LNCaP clone FGC (cell line): ENCODE measurements around the gene ATP8B4.

Source experiments
- DNase-seq: peaks from one replicate; pipeline ENCODE4 v3.0.0-alpha.2; 2011; ENCODE audit warnings: low read depth
- H3K4me3 ChIP-seq: 2 replicates; pipeline ENCODE4 v1.5.1; 2011; ENCODE audit warnings: mild to moderate bottlenecking, low read depth, low read length, control low read depth
- CTCF ChIP-seq: IDR thresholded peaks from 2 replicates; pipeline ENCODE4 v1.5.1; 2012; ENCODE audit warnings: mild to moderate bottlenecking; ENCODE audit not compliant: control insufficient read depth, insufficient read depth; ENCODE audit errors: extremely low read depth

The ATP8B4 gene

GRCh38 chr15:49915822-49916221 lies 203.2 kb downstream of the ATP8B4 start:
- no peak for DNase-seq

GRCh38 chr15:49908933-49909295 lies 210.1 kb downstream of the ATP8B4 start:
- DNase-seq, result no peak
- no peak for TF ChIP-seq CTCF
- H3K4me3 ChIP-seq, result no peak overlapping the region

More at GRCh38 chr15:49915822-49916221, 203.2 kb downstream of the ATP8B4 start:
- H3K4me3 ChIP-seq, result no peak overlapping the region
- TF ChIP-seq CTCF, result no peak

- DNase-seq, result no peak
- TF ChIP-seq CTCF, result no peak
- H3K4me3 ChIP-seq, result no peak overlapping the region
Measured at GRCh38 chr15:49908236-49908932, 210.6 kb downstream of the ATP8B4 start.

DNA sequence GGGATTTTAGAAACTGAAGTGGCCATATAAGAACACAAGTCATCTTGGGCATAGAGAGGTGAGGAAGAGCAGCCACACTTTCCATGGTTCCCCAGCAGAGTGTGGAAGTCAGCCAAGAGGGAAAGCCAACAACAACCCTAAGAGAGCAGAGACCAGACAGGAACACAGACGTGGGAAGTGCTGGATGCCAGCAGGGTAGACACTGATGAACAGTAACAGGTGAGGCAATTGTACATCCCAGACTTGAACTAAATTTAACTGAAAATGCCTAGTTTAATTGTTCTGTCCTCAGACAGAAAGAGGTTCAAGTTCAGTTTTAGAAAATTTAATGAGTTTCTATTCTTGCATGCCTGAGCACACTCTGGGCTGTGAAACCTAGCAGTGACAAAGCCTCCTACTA lies 212.1 kb downstream of the ATP8B4 start:
- no peak for TF ChIP-seq CTCF
- no peak for DNase-seq
- H3K4me3 ChIP-seq, result no peak overlapping the region

DNA sequence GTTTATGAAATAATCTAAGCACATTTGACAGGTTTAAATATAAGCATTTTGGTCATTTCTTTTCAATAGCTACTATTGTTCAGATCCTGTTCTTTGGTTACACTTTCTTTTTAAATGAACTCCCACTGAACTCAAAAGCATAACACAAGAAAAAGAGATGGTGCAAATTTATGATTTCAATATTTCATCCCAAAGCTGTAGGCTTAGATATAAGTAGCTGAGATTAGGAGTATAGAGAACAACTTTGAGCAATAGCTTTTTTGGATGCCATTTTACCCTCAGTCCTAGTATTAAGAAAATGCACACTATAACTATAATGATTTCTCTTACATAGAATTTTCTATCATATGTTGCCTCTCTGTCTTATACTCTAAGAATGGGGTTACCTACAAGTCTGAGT lies 213.8 kb downstream of the ATP8B4 start:
- TF ChIP-seq CTCF, result no peak

DNA sequence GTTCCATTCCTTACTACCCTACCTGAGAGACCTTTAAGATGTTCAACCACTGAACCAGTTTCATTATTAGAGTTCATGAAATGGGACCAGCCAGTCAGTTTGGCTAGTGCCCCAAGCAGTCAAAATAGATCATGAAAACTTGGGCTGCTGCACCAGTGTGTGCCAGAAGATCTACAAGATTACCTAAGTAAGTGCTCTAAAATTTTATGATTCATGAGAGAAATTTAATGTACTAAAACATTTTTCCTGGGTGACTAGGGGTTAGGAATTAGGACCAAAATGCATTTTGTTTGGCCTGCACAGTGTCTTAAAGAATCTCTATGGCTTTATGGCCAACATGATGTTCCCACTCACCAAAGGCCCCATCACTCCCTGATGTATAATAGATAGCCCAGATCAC lies 214.7 kb downstream of the ATP8B4 start:
- H3K4me3 ChIP-seq, result no peak overlapping the region
- TF ChIP-seq CTCF, result no peak
- no peak for DNase-seq

More for the DNA sequence above, 213.8 kb downstream of the ATP8B4 start:
- H3K4me3 ChIP-seq, result no peak overlapping the region
- no peak for DNase-seq

GRCh38 chr15:49902685-49903501 lies 216.1 kb downstream of the ATP8B4 start:
- H3K4me3 ChIP-seq, result no peak overlapping the region
- DNase-seq, result no peak
- no peak for TF ChIP-seq CTCF
